Left kidney (tissue), 2 donors: Measurements from ENCODE around the gene TSPO. TPM values are rescaled to one million over a fixed set of nuclear protein-coding genes. Genes with fewer than 3 reads are reported as not detected.

ENCODE experiments used
- DNase-seq: peaks from one replicate; pipeline ENCODE4 v3.0.0-alpha.2; 2013
- polyA plus RNA-seq: library from polyadenylated mRNA; unstranded; fragments of 120-200 nt; gene quantifications from one replicate; pipeline ENCODE4 v1.2.1, GENCODE V29; 2013; ENCODE audit not compliant: insufficient read length

Gene TSPO
- polyA plus RNA-seq, 1 donor = 12.2 TPM

DNA sequence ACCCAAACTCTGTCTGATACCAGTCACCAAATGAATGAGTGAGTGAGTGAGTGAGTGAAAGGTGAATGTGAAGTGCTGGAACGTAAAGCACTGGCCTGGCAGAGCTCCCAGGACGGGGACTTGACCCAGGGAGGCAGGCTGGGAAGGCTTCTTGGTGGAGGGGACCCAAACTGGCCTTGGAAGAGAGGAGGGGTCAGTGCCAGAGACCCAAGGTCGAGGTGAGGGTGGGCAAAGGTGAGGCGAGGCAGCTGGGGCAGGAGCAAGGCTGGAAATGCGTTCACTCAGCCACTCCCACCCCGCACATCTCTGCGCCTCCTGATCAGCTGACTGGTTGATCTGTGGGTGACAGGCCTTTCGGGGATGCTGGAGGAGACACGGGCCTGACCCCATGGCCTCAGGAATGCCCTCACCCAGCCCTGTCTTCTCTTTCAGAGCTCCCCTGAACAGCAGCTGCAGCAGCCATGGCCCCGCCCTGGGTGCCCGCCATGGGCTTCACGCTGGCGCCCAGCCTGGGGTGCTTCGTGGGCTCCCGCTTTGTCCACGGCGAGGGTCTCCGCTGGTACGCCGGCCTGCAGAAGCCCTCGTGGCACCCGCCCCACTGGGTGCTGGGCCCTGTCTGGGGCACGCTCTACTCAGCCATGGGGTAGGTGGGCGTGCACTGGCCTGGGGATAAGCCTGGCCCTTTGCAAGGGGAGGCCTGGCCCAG, 7.6 kb downstream of the TSPO start:
- DNase-seq = no peak

DNA sequence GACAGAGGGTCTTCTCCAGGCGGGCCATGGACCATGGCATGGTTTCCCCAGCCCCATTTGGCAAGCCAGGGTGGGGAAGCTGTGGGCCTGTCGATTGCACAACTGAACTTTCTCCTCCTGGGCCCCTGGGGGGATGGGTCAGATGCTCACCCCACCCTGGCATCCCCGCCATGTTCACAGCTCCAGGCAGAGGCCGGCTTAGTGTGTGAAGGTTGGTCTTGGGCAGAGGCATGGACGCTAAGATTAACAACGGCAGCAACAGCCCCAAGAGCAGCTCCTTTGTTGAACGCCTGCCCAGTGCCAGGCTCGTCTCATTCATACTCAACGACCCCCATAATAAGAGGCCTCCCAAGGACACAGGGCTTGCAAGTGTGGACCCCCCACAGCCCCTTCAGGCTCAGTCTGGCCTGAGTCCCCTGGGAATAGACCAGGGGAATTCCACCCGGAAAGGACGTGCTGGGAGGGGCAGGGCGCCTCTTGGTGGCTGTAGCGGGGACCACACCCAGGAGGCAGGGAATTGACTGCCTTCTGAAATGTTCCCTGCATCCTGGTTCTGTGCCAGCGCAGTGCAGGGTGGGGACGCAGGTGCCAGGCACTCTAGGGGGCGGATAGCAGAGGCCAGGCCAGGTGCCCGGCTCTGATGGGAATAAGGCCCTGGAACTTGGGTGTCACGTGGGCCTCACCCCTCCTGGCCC, 8.3 kb downstream of the TSPO start:
- no peak for DNase-seq

GRCh38 chr22:43160497-43161126, 9.3 kb downstream of the TSPO start:
- no peak for DNase-seq

- no peak for DNase-seq
Measured at GRCh38 chr22:43162412-43163150, 11.2 kb downstream of the TSPO start.

DNA sequence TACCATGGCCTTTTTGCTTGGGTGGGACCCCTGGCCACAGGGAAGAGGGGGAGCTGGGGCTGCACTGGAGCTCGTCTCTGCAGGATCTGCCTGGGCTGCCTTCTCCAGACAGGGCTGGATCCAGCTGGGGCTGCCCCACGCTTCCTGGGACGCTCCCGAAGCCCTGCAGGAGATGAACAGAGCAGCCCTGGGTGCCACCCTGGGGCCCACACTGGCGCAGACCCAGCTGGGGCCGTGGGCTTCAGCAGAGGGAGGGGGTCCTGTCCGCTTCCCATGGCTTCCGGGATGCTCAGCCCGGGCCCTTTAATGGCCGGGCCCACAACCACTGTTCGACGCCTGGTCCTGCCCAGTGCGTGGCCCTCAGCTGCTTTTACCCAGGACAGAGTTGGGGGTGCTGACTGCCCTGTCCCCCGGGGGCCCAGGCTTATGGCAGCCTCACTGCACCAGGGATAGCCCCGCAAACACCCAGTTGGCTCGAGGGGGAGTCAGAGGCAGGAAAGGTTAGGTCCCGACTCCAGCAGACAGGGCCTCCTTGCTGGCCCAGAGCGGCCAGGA, 12.0 kb downstream of the TSPO start:
- DNase-seq = no peak

GRCh38 chr22:43164636-43165035, 13.3 kb downstream of the TSPO start:
- DNase-seq = no peak

DNA sequence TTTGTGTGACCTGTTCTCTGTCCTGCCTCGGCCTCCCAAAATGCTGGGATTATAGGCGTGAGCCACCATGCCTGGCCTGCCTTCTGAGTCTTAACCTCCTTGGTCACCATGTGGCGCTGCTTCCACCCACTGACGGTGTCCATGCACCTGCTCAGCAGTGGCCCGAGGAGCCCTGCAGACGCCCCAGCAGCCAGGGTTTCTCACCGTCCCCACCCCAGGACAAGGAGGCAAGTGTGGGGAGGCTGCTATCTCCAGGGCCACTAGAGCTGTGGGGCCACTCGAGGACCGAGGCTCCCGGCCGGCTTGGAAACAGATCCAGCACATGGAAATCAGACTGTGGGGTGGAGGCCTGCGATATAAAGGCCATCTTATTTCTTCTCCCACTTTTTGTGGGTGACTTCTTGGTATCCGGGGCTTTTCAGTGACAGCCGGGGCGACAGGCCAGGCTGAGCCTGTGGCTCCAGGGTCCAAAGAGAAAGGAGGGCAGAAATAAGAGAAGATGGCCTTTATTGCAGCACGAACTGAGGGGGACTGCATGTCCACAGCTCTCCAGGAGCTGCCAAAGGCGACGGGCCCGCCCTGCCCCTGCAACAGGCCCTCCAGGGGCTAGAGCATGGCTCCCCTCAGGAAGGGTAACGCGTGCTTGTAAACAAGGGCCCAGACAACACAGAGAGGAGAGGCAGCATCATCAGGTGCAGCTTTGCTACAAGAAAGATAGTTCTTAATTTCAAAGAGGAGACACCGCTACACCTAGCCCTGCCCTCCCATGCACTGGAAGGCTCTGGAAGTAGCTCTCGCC, 15.0 kb downstream of the TSPO start:
- no peak for DNase-seq

DNA sequence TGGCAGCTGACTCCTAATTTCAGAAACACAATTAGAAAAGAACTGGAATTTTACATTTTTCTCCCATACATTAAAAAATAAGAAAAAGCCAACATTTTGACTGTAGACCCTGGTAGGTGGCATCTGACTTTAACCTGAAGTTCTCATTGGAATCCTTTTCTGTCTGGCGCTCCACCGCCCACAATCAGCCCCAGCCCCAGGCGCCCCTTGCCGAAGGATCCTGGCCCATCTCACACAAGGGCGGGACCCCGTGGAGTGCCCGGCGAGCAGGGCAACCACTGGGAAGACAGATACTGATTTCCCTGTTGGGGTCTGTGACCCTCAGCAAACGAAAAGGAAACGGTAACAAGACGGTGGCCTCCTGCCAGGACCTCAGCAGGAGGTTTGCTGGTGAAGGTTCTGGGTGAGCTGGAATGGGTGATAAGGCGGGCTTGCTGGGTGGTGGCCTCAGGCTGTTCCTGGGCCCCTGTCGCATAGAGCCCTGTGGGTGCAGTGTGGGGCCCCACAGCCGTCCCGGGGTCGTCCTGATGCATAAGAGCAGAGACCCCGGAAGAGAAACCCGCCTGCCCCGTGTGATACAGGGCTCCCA, 15.7 kb downstream of the TSPO start:
- DNase-seq = no peak

- DNase-seq = no peak
Measured at GRCh38 chr22:43168471-43169309, 17.3 kb downstream of the TSPO start.

DNA sequence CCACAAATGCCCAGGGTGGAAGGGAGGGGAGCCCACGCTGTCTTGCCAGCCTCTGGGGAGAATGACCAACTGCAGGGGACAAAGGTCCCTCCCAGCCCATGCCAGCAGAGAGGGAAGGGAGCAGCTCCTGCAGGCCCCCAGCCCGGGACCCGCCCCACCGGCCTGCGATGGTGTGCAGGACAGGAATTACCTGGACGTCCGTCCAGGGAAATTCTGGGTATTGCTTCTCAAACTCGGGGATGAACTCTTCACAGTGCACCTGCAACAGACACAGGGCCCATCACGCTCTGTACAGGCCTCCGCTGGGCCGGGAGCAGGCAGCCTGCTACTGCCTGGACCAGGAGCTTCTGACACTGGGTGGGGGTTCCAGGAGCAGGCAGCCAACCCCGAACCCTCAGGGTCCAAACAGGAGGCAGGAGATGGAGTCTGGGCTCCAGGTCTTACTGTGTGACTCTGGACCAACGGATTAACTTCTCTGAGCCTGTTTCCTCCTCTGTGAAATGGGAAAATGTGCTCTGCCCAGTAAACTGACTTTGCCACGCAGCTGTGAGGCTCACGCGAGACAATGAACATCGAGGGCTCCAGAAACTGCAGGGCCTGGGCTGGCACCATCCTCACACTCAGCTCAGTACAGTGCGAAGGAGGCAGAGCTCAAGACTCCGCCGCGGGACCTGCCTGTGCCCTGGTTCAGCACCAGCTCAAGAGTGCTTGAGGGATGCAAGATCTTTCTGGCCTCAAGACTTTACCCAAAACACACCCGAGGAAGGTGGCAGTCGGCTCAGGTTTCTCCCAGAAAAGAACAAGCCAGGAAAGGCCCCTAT, 18.2 kb downstream of the TSPO start:
- no peak for DNase-seq

DNA sequence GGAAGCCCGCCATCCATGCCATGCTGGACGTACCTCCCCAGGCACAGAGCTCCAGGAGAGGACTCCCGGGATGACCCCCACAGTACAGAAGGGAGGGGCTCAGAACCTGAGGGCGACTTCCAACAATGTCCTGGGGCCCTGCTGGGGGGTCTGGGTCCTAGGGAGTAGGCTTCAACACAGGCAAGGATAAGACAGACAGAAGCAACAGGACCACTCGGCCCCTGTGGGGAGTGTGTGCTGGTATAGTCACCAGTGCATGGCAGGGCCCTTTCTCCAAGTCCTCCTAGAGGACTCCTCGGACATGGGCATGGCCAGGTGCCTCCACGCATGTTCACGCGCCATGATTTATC, 18.7 kb downstream of the TSPO start:
- DNase-seq = no peak

- DNase-seq = no peak
Measured at GRCh38 chr22:43171019-43171491, 19.7 kb downstream of the TSPO start.

GRCh38 chr22:43171607-43172006, 20.2 kb downstream of the TSPO start:
- no peak for DNase-seq

DNA sequence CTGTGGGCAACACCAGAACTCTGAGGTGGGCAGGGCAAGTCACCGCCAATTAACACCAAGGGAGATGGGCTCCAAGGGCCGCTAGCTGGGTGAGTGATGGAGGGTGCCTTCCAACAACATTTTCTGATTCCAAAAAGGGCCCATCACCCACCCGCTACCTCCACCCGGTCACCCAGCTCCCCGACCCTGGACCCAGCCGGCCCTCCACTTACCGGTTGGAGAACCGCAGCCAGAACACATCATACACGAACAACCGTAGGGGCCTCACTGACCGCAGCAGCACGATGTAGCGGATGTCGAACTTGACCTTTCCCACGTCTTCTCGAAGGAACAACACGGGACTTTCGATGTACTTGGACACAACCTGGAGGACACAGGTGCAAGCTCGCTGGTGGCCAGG, 20.8 kb downstream of the TSPO start:
- no peak for DNase-seq

DNA sequence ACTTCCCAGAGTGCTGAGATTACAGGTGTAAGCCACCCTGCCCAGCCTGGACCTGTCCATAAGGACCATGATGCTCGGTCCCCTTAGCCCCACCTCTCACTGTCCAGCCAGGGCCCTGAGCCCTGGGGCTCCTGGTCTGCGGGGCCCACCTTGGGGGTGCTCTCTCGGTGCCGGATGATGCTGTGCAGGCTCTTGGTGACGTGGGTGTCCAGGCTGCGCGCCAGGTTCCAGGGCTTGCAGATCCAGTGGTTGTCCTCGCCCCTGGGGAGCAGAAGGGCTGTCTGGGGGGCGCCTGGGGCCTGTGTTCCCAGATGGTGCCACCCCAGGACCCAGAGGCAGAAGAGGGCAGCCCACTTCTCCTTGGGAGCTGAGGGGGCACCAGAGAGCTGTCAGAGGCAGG, 22.2 kb downstream of the TSPO start:
- no peak for DNase-seq

DNA sequence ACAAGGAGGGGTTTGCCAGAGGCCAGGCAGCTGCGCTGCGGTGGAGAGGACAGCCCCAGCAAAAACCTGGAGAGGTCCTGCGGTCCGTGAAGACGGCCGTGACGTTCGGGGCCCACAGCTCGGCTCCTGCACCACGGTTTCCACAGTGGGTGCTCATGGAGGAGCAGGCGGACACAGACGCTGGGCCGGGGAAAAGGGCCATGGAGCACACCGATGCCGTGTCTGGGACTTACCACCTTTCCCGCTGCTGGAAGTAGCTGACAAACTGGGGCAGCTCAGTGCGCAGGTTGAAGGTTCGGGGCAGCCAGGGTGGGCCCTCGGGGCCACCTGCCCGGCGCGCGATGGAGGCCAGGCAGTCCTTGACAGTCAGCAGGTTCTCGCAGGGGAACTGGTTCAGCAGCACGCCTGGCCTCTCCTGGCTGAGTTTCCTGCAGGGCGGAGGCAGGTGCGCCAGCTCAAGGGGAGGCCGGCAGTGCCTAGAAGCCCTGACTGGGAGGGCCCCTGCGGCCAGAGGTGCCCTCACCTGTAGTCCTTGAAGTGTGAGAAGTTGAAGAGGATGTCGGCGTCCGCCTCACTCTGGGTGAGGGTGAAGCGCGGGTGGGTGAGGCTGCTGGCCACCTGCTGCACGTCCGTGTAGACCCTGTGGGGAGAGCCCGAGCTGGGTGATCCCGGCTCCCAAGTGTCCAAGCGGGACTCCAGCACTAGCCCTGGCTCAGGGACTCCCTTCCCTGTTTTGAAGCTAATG, 22.8 kb downstream of the TSPO start:
- DNase-seq = no peak

DNA sequence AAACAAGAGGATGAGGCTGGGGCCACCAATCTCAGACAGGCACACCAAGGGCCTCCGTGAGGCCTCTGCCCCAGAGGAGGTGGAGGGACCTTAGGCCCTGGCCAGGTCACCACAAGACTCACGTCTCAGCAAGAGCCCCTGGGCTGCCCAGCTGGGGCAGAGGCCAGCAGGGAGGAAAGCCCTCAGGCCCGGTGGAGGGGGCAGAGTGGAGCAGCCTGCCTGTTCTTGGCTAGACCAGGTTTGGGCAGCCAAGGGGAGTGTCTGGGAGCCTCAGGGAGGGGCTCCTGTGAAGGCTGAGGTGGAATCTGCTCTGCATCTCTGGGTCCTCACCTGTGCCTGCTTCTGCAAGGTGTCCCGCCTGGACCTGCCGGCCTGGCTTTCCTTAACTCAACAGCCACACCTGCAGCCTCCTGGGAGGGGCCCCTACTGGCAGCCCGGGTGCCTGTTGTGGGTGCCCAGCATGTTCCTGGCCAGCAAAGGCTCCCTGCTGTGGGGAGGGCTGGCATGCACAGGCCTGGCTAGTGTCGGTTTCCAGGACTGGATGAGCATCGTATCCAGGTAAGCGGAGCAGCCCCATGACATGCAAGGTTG, 23.7 kb downstream of the TSPO start:
- no peak for DNase-seq

DNA sequence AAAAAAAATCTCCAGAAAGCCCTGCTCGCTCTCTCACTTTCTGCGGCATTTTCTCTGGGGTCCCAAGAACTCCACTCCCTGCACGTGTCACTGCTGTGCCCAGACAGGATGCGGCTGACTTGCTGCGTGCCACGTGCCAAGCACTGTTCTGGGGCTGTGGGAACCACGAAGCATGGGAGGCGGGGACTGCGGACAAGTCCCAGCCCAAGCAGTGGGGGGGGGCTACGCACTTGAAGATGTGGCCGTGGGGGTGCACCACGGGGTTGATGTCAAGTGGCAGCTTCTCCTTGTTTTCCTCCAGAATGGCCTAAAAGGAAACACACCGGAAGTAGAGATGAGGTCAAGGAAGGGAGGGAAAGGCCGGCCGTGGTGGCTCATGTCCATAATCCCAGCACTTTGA, 24.7 kb downstream of the TSPO start:
- no peak for DNase-seq
